ENCODE data around the gene AGAP5.

The AGAP5 gene

DNA sequence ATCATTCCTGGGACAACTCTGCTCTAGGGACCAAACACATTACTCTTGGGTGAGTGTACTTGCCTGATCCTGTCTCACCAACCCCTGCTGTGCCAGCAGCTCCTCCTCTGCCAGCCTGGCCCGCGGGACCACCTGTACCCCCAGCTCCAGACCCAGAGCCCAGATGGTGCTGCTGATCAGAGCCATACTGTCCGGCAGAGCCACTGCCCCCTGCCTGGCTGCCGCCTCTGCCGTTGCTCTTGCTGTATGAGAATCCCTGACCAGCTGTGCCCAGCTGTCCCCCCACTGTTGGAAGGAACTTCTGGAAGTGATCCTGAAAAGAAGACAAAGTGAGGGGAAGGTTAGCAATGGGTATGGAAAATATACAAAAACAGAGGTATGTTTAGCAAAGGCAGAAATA lies 63.5 kb downstream of the AGAP5 start:
- no peaks in the 10 kb centered on the region for H3K9me3 ChIP-seq (ENCODE audit: control insufficient read depth in 5 of 5, low read length in 5 of 5)

DNA sequence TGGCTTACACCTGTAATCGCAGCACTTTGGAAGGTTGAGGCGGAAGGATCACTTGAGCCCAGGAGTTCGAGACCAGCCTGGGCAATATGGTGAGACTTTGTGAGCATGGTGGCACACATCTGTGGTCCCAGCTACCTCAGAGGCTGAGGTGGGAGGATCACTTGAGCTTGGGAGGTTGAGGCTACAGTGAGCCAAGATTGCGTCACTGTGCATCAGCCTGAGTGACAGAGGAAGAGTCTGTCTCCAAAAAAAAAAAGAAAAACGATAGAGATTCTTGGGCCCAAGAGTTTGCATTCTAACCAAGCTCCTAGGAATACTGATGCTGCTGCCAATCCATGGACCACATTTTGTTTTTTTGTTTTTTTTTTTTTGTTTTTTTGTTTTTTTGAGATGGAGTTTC lies 68.7 kb downstream of the AGAP5 start:
- no peaks in the 10 kb centered on the region for H3K36me3 ChIP-seq (ENCODE audit: control insufficient read depth in 5 of 5, insufficient read depth in 5 of 5, low read length in 5 of 5)
- H3K27me3 ChIP-seq (ENCODE audit: control insufficient read depth in 5 of 5, insufficient read depth in 4 of 5, low read length in 5 of 5) = peaks cover 0 to 3% (median 0%) of the 10 kb centered on the region in 5 donors
- H3K4me1 ChIP-seq (ENCODE audit: control insufficient read depth in 5 of 5, insufficient read depth in 5 of 5, low read length in 5 of 5) = peaks cover 0 to 18% (median 11%) of the 10 kb centered on the region in 5 donors
- H3K27ac ChIP-seq (ENCODE audit: low read depth, low read length) = no peak overlapping the region
- no peaks in the 10 kb centered on the region for H3K9me3 ChIP-seq (ENCODE audit: control insufficient read depth in 5 of 5, low read length in 5 of 5)
- no peak overlapping the region for H3K9ac ChIP-seq (ENCODE audit: low read length in 5 of 5)
- H3K4me3 ChIP-seq (ENCODE audit: low read depth in 1 of 5, low read length in 5 of 5) = no peak overlapping the region

More for the DNA sequence above, 63.5 kb downstream of the AGAP5 start:
- Histone ChIP-seq H3K27ac (ENCODE audit: low read depth, low read length) (no peak overlapping the region), H3K36me3 (ENCODE audit: control insufficient read depth in 5 of 5, insufficient read depth in 5 of 5, low read length in 5 of 5) (no peaks in the 10 kb centered on the region), H3K4me3 (ENCODE audit: low read depth in 1 of 5, low read length in 5 of 5) (no peak overlapping the region), H3K4me1 (ENCODE audit: control insufficient read depth in 5 of 5, insufficient read depth in 5 of 5, low read length in 5 of 5) (no peaks in the 10 kb centered on the region), H3K27me3 (ENCODE audit: control insufficient read depth in 5 of 5, insufficient read depth in 4 of 5, low read length in 5 of 5) (peaks cover 0 to 3% (median 0%) of the 10 kb centered on the region in 5 donors), H3K9ac (ENCODE audit: low read length in 5 of 5) (no peak overlapping the region)

- Histone ChIP-seq H3K9ac (ENCODE audit: low read length in 5 of 5) (no peak overlapping the region), H3K27ac (ENCODE audit: low read depth, low read length) (no peak overlapping the region), H3K27me3 (ENCODE audit: control insufficient read depth in 5 of 5, insufficient read depth in 4 of 5, low read length in 5 of 5) (no peaks in the 10 kb centered on the region), H3K9me3 (ENCODE audit: control insufficient read depth in 5 of 5, low read length in 5 of 5) (no peaks in the 10 kb centered on the region), H3K4me3 (ENCODE audit: low read depth in 1 of 5, low read length in 5 of 5) (no peak overlapping the region), H3K4me1 (ENCODE audit: control insufficient read depth in 5 of 5, insufficient read depth in 5 of 5, low read length in 5 of 5) (peaks cover 0 to 18% (median 11%) of the 10 kb centered on the region in 5 donors), H3K36me3 (ENCODE audit: control insufficient read depth in 5 of 5, insufficient read depth in 5 of 5, low read length in 5 of 5) (no peaks in the 10 kb centered on the region)
These were observed 69.5 kb downstream of the AGAP5 start for GRCh38 chr10:73628405-73628804.

DNA sequence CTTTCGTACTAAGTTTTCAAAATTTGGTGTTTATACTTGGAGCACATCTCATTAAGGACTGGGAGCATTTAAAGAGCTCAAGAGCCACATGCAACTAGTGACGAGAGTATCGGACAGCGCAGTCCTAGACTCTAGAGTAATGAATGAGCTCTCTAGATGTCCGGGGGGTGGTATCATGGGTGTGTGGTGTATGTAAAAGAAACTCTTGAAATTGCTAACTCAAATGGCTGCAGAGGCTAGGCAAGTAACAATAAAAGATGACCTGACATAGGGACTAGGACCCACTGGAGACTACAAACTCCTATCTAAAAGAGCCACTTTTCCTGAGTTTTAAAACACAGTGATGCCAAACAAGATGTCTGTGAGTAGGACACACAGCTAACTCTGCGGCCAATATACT lies 70.6 kb downstream of the AGAP5 start:
- Histone ChIP-seq H3K36me3 (ENCODE audit: control insufficient read depth in 5 of 5, insufficient read depth in 5 of 5, low read length in 5 of 5) (no peaks in the 10 kb centered on the region), H3K4me3 (ENCODE audit: low read depth in 1 of 5, low read length in 5 of 5) (no peak overlapping the region)

DNA sequence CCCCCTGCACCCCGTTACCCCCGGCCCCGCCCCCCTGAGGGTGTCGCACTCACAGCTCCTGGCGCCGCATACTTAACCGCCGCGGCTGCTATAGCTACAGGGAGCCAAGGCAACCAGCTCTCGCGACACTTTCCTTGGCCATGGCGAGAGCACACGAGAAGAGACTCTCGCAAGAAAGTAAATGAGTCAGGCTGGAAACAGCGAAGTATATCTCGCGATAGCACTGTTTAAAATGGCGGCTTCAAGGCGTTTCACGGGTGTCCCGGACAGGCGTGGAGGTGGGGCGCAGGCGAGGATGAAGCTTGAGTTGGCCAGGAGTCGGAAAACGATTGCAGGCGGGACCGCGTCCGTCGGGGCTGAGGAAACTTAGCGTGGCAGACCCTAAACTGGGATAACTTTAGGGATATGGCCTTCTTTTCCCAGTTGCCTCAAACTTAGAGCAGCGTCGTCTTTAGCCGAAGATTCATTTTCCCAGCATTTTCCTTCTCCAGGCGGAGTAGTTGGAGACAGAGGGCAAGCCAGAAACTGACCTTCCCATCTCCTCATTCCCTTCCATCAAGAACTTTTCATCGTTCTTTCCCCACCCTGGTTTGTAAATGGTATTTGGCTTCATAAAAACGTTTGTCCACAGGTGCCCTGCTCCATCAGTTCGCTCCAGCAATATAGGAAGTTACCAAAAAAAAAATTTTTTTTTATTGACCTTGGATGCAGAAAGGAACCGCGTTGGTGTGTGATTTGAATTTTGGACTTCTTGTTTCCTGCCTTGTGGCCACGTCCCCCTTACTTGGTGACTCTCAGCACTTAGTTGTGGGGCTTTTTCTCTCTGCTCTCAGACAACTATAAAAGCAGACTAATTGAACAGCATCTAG lies 71.8 kb downstream of the AGAP5 start:
- peak overlapping the region; percentile 42 for H3K27ac ChIP-seq (ENCODE audit: low read depth, low read length)
- peak overlapping the region; percentile 77 to 96 (median 82) for H3K4me3 ChIP-seq (ENCODE audit: low read depth in 1 of 5, low read length in 5 of 5)
- H3K36me3 ChIP-seq (ENCODE audit: control insufficient read depth in 5 of 5, insufficient read depth in 5 of 5, low read length in 5 of 5) = no peaks in the 10 kb centered on the region
- no peaks in the 10 kb centered on the region for H3K27me3 ChIP-seq (ENCODE audit: control insufficient read depth in 5 of 5, insufficient read depth in 4 of 5, low read length in 5 of 5)
- peaks cover 0 to 18% (median 11%) of the 10 kb centered on the region in 5 donors for H3K4me1 ChIP-seq (ENCODE audit: control insufficient read depth in 5 of 5, insufficient read depth in 5 of 5, low read length in 5 of 5)
- H3K9ac ChIP-seq (ENCODE audit: low read length in 5 of 5) = peak overlapping the region; percentile 22 to 87 (median 72)
- no peaks in the 10 kb centered on the region for H3K9me3 ChIP-seq (ENCODE audit: control insufficient read depth in 5 of 5, low read length in 5 of 5)

More for the DNA sequence above, 70.6 kb downstream of the AGAP5 start:
- Histone ChIP-seq H3K4me1 (ENCODE audit: control insufficient read depth in 5 of 5, insufficient read depth in 5 of 5, low read length in 5 of 5) (peaks cover 0 to 18% (median 11%) of the 10 kb centered on the region in 5 donors), H3K27ac (ENCODE audit: low read depth, low read length) (no peak overlapping the region), H3K27me3 (ENCODE audit: control insufficient read depth in 5 of 5, insufficient read depth in 4 of 5, low read length in 5 of 5) (no peaks in the 10 kb centered on the region), H3K9me3 (ENCODE audit: control insufficient read depth in 5 of 5, low read length in 5 of 5) (no peaks in the 10 kb centered on the region), H3K9ac (ENCODE audit: low read length in 5 of 5) (no peak overlapping the region)

- Histone ChIP-seq H3K4me1 (ENCODE audit: control insufficient read depth in 5 of 5, insufficient read depth in 5 of 5, low read length in 5 of 5) (peaks cover 0 to 18% (median 11%) of the 10 kb centered on the region in 5 donors), H3K9ac (ENCODE audit: low read length in 5 of 5) (peak overlapping the region; percentile 79 to 92 (median 87)), H3K27ac (ENCODE audit: low read depth, low read length) (peak overlapping the region; percentile 61)
These were observed 72.7 kb downstream of the AGAP5 start for GRCh38 chr10:73625004-73625883.

More at GRCh38 chr10:73625004-73625883, 72.7 kb downstream of the AGAP5 start:
- Histone ChIP-seq H3K36me3 (ENCODE audit: control insufficient read depth in 5 of 5, insufficient read depth in 5 of 5, low read length in 5 of 5) (no peaks in the 10 kb centered on the region), H3K27me3 (ENCODE audit: control insufficient read depth in 5 of 5, insufficient read depth in 4 of 5, low read length in 5 of 5) (no peaks in the 10 kb centered on the region), H3K4me3 (ENCODE audit: low read depth in 1 of 5, low read length in 5 of 5) (peak overlapping the region; percentile 77 to 96 (median 93)), H3K9me3 (ENCODE audit: control insufficient read depth in 5 of 5, low read length in 5 of 5) (no peaks in the 10 kb centered on the region)

All from subcutaneous abdominal adipose tissue (tissue), 5 donors.